Upper lobe of right lung (tissue), 1 donor: ENCODE measurements around the gene TMEM52. TPM values are rescaled to one million over a fixed set of nuclear protein-coding genes. Genes with fewer than 3 reads are reported as not detected.

ENCODE experiments used
- ATAC-seq: fragments of 200-7000 bp; cut with Tn5 transposase; one replicate; pipeline ENCODE4 v1.9.1; 2020; ENCODE audit warnings: mild to moderate bottlenecking, moderate library complexity
- DNase-seq: peaks from one replicate; pipeline ENCODE4 v3.0.0-alpha.2; 2020
- H3K27ac ChIP-seq: fragments of 200-600 bp; one replicate; pipeline ENCODE4 v1.8.0; 2022
- H3K27me3 ChIP-seq: fragments of 200-600 bp; one replicate; pipeline ENCODE4 v1.8.0; 2022; ENCODE audit warnings: mild to moderate bottlenecking
- H3K36me3 ChIP-seq: fragments of 200-600 bp; one replicate; pipeline ENCODE4 v1.8.0; 2022
- H3K4me1 ChIP-seq: fragments of 200-600 bp; one replicate; pipeline ENCODE4 v1.8.0; 2022
- H3K4me3 ChIP-seq: fragments of 200-600 bp; one replicate; pipeline ENCODE4 v1.8.0; 2022; ENCODE audit warnings: mild to moderate bottlenecking
- H3K9me3 ChIP-seq: fragments of 200-600 bp; one replicate; pipeline ENCODE4 v1.8.0; 2022
- CTCF ChIP-seq: fragments of 200-600 bp; IDR thresholded peaks from one replicate; pipeline ENCODE4 v1.8.0; 2022; ENCODE audit warnings: antibody characterized with exemption
- intact Hi-C: fragments of 100-400 bp; cut with DNase I; formaldehyde crosslinking; loops from one replicate; pipeline ENCODE4 v1.11.0; 2022
- total RNA-seq: library from RNA; stranded (reverse); fragmentation: NEBNext Ultra II Directional; extraction: Animal tissue kit (Norgen Biotek cat#: 25700); gene quantifications from one replicate; pipeline ENCODE4 v1.2.1, GENCODE V29; 2021
- donor health status: DM: no; HTN: yes; CAD: no; lungs with severe emphysema.

The TMEM52 gene
- total RNA-seq, 1 donor from 2014 or later: 1.5 TPM

- H3K27ac ChIP-seq: no peak overlapping the region
- H3K9me3 ChIP-seq: no peaks in the 10 kb centered on the region
- DNase-seq (no peak), ATAC-seq (no peak)
- H3K4me3 ChIP-seq: no peak overlapping the region
- H3K4me1 ChIP-seq: no peaks in the 10 kb centered on the region
- intact Hi-C loops: loop anchor here (10.0 kb wide), 1 partner anchor 145 kb away; no protein-coding TSS in a partner anchor
- no peak for TF ChIP-seq CTCF
- H3K27me3 ChIP-seq: no peaks in the 10 kb centered on the region
- H3K36me3 ChIP-seq: no peaks in the 10 kb centered on the region
These were observed 19.7 kb downstream of the TMEM52 start for GRCh38 chr1:1899266-1899966.

- Histone ChIP-seq H3K4me1 (no peaks in the 10 kb centered on the region), H3K27me3 (no peaks in the 10 kb centered on the region), H3K9me3 (no peaks in the 10 kb centered on the region), H3K27ac (no peak overlapping the region), H3K36me3 (no peaks in the 10 kb centered on the region), H3K4me3 (no peak overlapping the region)
- DNase-seq: no peak
- intact Hi-C loops: loop anchor here (10.0 kb wide), 1 partner anchor 144 kb away; no protein-coding TSS in a partner anchor
- ATAC-seq: no peak
- no peak for TF ChIP-seq CTCF
These were observed 20.7 kb downstream of the TMEM52 start for GRCh38 chr1:1898246-1898933.

GRCh38 chr1:1895456-1896336 lies 23.4 kb downstream of the TMEM52 start:
- H3K36me3 ChIP-seq: no peaks in the 10 kb centered on the region
- no peaks in the 10 kb centered on the region for H3K9me3 ChIP-seq
- ATAC-seq (no peak), DNase-seq (no peak)
- no peaks in the 10 kb centered on the region for H3K27me3 ChIP-seq
- TF ChIP-seq CTCF: no peak
- intact Hi-C loops: loop anchor here (10.0 kb wide), 1 partner anchor 141 kb away; no protein-coding TSS in a partner anchor
- no peak overlapping the region for H3K27ac ChIP-seq
- no peak overlapping the region for H3K4me3 ChIP-seq
- peaks cover 11% of the 10 kb centered on the region for H3K4me1 ChIP-seq

- no peaks in the 10 kb centered on the region for H3K27me3 ChIP-seq
- no peaks in the 10 kb centered on the region for H3K36me3 ChIP-seq
- no peak overlapping the region for H3K4me3 ChIP-seq
- ATAC-seq (no peak), DNase-seq (no peak)
- H3K9me3 ChIP-seq: no peaks in the 10 kb centered on the region
- TF ChIP-seq CTCF: no peak
- no peak overlapping the region for H3K27ac ChIP-seq
- intact Hi-C loops: loop anchor here (10.0 kb wide), 1 partner anchor 140 kb away; no protein-coding TSS in a partner anchor
- H3K4me1 ChIP-seq: peaks cover 11% of the 10 kb centered on the region
These were observed 24.0 kb downstream of the TMEM52 start for GRCh38 chr1:1895060-1895418.

GRCh38 chr1:1894354-1895059 lies 24.6 kb downstream of the TMEM52 start:
- H3K4me1 ChIP-seq: peaks cover 11% of the 10 kb centered on the region
- no peak for TF ChIP-seq CTCF
- DNase-seq: peak; percentile 64
- no peaks in the 10 kb centered on the region for H3K27me3 ChIP-seq
- no peak overlapping the region for H3K27ac ChIP-seq
- H3K36me3 ChIP-seq: no peaks in the 10 kb centered on the region
- ATAC-seq: peak; percentile 0
- no peak overlapping the region for H3K4me3 ChIP-seq
- H3K9me3 ChIP-seq: no peaks in the 10 kb centered on the region
- intact Hi-C loops: loop anchor here (10.0 kb wide), 1 partner anchor 140 kb away; no protein-coding TSS in a partner anchor
